Fibroblast of peridontal ligament (primary cell): ENCODE results near the gene GAN.

Source experiments
- DNase-seq: peaks from one replicate; pipeline ENCODE4 v3.0.0-alpha.2; 2010; ENCODE audit errors: extremely low read depth

GAN gene

GRCh38 chr16:81357711-81358260, 43.0 kb downstream of the GAN start:
- no peak for DNase-seq

DNA sequence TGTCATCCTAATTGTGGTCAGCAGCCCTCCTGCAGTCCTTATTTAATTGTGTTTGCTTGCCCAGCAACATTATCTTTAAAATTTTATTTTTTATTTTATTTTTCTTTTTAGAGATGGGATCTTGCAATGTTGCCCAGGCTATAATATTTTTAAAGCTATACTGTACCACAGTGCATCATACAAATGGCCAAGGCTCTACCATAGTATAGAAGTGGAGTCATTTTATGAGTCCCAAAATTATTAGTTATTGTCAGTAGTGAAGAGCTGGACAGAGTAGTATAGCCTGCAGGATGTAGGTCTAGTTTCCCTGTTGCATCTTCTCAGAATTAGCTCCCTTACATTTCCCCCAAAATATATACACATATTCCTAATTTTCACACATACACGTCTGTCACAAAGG, 44.1 kb downstream of the GAN start:
- no peak for DNase-seq

GRCh38 chr16:81360135-81360534, 45.4 kb downstream of the GAN start:
- no peak for DNase-seq

DNA sequence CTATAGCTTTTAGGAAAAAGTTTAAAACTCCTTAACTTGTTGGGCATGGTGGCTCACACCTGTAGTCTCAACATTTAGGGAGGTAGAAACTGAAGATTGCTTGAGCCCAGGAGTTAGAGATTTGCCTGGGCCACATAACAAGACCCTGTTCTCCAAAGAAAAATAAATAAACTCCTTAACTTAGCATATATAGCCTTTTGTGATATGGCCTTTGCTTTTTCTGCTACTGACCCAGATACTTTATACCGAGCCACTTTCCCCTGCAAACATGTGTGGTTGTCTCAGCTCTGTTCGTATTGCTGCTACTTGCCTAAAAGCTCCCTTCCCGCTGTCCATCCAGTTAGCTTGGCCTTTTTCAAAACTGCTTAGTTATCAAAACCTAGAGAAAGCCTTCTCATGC, 51.0 kb downstream of the GAN start:
- no peak for DNase-seq

DNA sequence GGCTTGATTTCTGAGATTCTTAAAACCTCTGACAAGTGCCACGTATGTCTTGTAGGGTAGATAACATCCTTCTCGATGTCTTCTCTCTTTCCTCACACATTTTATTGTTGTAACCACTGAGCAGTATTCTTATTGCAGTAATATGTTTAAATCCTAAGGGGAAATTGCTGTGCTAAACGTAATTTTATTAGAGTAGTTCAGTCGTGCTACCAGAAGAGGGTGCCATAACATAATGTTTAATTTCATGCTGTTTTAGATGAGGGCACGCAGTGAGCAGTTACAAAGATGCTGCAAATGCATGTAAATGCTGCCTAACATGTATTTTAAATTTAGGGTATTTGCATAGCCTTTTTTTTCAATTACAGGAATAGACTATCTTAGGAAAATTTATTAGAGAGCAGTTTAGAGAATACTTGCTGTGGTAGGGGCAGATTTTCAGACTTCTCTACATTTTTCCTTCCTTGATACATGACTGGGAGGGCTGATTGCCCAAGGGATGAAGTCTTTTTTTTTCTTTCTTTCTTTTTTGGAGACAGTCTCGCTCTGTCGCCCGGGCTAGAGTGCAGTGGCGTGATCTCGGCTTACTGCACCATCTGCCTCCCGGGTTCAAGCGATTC, 51.7 kb downstream of the GAN start:
- peak; percentile 74 for DNase-seq

GRCh38 chr16:81367821-81368220, 53.1 kb downstream of the GAN start:
- DNase-seq = no peak

GRCh38 chr16:81369888-81370504, 55.2 kb downstream of the GAN start:
- DNase-seq = no peak

GRCh38 chr16:81371106-81371505, 56.3 kb downstream of the GAN start:
- peak; percentile 80 for DNase-seq

DNA sequence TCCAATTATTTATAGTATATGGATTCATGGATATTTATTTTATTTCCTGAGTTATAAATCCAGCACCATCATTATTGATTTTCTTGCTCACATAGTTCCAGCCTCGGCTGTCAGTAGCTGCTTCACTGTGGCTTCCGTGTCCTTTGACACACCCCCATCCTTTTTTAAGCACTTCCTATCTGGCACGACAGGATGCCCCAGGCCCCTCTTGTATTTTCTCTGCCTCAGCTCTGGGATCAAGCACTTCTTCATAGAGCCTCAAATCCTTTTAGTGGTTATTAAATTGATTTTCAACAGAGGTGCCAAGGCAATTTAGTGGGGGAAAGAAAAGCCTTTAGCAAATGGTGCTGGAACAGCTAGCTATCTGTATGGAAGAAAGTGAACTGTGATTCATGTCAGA, 59.8 kb downstream of the GAN start:
- no peak for DNase-seq

DNA sequence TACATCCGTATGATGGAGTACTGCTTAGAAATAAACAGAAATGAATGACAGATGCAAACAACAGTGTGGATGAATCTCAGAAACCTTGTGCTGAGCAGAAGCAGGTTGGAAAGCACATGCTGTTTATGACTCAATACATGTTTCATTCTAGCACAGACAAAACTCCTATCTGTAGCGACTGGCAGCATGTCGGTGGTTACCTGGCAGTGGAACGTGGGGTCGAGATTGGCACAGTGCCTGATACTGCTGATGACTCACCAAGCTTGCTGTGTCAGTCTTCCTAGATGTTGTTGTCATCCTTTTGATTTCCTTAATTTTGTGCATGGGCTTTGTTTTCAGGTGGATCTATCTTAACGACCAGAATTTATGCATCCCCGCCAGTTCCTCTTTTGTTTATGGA, 62.1 kb downstream of the GAN start:
- DNase-seq = no peak

DNA sequence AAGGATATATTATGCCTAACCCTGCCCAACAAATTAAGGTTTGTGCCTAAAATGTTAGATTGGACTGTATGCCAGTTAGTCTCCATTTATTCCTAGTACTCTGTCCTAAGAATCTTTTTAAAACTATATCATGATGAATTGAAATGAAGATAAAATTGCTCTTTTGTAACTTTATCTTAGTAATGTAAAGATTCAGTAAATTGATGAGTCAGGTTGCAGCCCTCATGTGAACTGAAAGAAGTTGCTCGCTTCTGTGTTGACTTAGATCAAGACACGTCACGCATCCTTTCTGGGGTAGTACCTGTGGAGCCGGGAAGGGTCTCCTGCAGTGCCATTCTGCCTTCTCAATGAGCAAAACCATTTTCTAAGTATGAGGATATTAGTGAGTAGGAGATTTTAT, 63.3 kb downstream of the GAN start:
- DNase-seq = no peak

- DNase-seq = no peak
These were observed 66.2 kb downstream of the GAN start for GRCh38 chr16:81380932-81381331.

GRCh38 chr16:81384006-81384405, 69.2 kb downstream of the GAN start:
- peak; percentile 18 for DNase-seq

GRCh38 chr16:81385031-81385756, 70.4 kb downstream of the GAN start:
- no peak for DNase-seq

DNA sequence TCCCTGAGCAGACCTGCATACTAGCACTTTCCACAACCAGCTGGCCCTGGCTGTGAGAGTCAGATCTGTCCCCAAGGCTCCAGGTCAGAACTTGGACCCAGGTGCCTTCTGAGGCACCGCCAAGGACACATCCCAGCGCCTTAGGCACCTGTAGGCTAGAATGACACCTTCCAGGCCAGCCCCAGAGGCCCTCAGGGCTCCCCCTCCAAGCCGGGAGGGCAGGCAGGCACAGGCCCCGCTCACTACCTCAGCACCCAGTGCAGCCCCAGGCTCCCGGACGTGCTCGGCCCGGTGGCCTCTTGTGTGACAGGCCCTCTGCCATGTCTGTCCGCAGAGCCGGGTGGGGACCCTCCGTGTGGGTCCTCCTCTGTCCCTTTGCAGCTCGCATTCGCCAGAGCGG, 73.6 kb downstream of the GAN start:
- no peak for DNase-seq

- DNase-seq = no peak
These were observed 76.1 kb downstream of the GAN start for GRCh38 chr16:81390840-81391239.

GRCh38 chr16:81392011-81392410, 77.2 kb downstream of the GAN start:
- no peak for DNase-seq

- DNase-seq = no peak
These were observed 79.7 kb downstream of the GAN start for GRCh38 chr16:81394416-81394815.

DNA sequence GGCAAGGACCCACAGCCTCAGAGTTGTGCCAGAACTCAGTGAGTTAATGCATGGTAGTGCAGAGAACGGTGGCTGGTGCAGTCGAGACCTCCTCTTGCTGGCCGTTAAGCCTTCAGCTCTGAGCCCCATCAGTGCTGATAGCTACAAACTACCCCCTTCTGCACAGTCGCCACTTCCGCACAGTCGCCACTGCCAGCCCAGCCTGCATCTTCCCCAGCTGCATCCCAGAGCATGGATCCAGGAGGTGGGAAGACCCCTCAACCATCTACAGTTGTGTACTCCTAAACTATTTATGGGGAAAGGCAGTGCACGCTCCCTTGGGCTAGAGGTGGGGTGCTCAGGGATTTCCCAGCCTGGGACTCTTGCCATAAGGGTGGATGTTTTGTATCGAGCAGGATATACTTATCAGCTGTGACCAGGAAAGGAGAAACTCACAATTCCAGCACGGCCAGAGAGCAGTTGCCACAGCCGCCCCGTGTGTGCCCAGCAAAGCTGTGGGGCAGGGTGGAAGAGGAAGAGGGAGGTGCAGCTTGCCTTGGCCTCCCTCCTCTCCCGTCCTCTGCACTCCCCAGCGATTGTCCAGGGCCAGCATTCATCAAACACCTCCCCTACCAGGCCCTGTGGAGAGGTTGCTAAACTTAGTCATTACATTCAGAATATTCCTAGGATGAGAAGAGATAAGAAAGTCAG, 80.3 kb downstream of the GAN start:
- no peak for DNase-seq

GRCh38 chr16:81397058-81397878, 82.5 kb downstream of the GAN start:
- no peak for DNase-seq

DNA sequence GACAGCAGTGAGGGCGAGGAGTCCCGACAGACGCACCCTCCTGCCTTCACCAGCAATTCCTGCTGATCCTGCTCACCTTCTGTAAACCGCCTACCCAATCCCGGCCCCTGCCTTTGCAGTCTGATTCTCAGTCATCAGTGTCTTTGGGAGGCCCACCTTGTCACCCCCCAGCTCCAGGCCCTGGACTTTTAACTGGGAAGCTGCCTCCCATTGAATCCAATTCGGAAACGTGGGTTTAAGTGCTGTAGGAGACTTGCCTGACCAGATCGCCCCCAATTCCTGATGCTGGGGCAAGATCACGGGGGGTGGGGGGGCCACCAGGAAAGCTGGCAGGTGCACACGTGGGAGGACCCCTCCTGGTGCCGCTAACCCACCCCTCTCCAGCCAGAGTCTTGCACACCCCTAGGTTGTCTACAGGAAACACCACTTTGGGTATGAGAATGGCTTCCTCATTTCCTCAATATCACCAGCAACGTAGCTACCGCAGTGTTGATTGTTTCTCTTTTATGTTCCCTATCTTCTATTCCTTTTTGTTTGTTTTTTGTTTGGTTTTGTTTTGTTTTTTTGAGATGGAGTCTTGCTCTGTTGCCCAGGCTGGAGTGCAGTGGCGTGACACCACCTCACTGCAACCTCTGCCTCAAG, 83.2 kb downstream of the GAN start:
- no peak for DNase-seq
